Uterus (tissue), 4 donors: ENCODE results near the gene UBASH3B. TPM values are rescaled to one million over a fixed set of nuclear protein-coding genes. Genes with fewer than 3 reads are reported as not detected.

ENCODE experiments used
- DNase-seq, 2 donors: peaks; one replicate each; pipeline ENCODE4 v3.0.0-alpha.2; 2019 to 2020
- H3K27ac ChIP-seq, 2 donors: fragments of 200-600 bp; sonication (generic); 1 replicate in 1 of 2; 2 replicates in 1 of 2; pipeline ENCODE4 v1.5.1; 2016 to 2018
- H3K27me3 ChIP-seq, 2 donors: fragments of 200-600 bp; sonication (generic); one replicate each; pipeline ENCODE4 v1.5.1; 2018 to 2019; ENCODE audit warnings: control low read depth in 1 of 2
- H3K36me3 ChIP-seq, 2 donors: fragments of 200-600 bp; sonication (generic); one replicate each; pipeline ENCODE4 v1.5.1; 2019; ENCODE audit warnings: control low read depth in 1 of 2
- H3K4me1 ChIP-seq, 2 donors: fragments of 200-600 bp; sonication (generic); one replicate each; pipeline ENCODE4 v1.5.1; 2018 to 2019; ENCODE audit warnings: control low read depth in 1 of 2
- H3K4me3 ChIP-seq, 2 donors: fragments of 200-600 bp; sonication (generic); 1 replicate in 1 of 2; 2 replicates in 1 of 2; pipeline ENCODE4 v1.5.1; 2018 to 2019; ENCODE audit warnings: mild to moderate bottlenecking in 1 of 2
- H3K9me3 ChIP-seq, 2 donors: fragments of 200-600 bp; sonication (generic); one replicate each; pipeline ENCODE4 v1.5.1; 2019; ENCODE audit warnings: control low read depth in 1 of 2
- CTCF ChIP-seq, 4 experiments: fragments of 200-600 bp in 2 of 4; fragments of 450-650 bp in 2 of 4; sonication (generic) in 2 of 4; IDR thresholded peaks; one replicate each; pipeline ENCODE4 v1.5.1; 2016 to 2019; ENCODE audit warnings: antibody characterized with exemption in 4 of 4, mild to moderate bottlenecking in 2 of 4, moderate library complexity in 1 of 4
- POLR2A ChIP-seq, 2 donors: fragments of 450-650 bp; IDR thresholded peaks; one replicate each; pipeline ENCODE4 v1.6.1; 2016; ENCODE audit warnings: antibody characterized with exemption in 2 of 2, mild to moderate bottlenecking in 1 of 2, moderate library complexity in 1 of 2
- intact Hi-C: fragments of 100-400 bp; cut with DNase I; formaldehyde crosslinking; loops from one replicate; pipeline ENCODE4 v1.15.1; 2023; ENCODE audit warnings: low total_unique reads
- total RNA-seq, 4 donors: library from RNA; depleted of rRNA in 3 of 4; stranded (reverse); fragments of >200 nt in 3 of 4; gene quantifications; one replicate each; pipeline versions ENCODE4 v1.1.0 to v1.2.4, GENCODE V29; 2014 to 2023
- donor health status: DM: yes; HTN: yes; CAD: no.

The UBASH3B gene
- total RNA-seq, 4 donors from 2014 or later, result under 0.01 to 5.8 (median 2.0) TPM

GRCh38 chr11:122782222-122782621 is 126.7 kb downstream of the UBASH3B start:
- Histone ChIP-seq H3K36me3 (no peaks in the 10 kb centered on the region), H3K4me1 (no peaks in the 10 kb centered on the region), H3K27me3 (no peaks in the 10 kb centered on the region), H3K4me3 (no peak overlapping the region), H3K9me3 (no peaks in the 10 kb centered on the region), H3K27ac (no peak overlapping the region)
- TF ChIP-seq POLR2A (IDR thresholded peaks at IDR 0.05) (no peak), CTCF (IDR thresholded peaks at IDR 0.05) (no peak)
- intact Hi-C loops, result no loop called here
- no peak for DNase-seq

- H3K27me3 ChIP-seq, result no peaks in the 10 kb centered on the region
- no peaks in the 10 kb centered on the region for H3K4me1 ChIP-seq
- H3K4me3 ChIP-seq, result no peak overlapping the region
- H3K9me3 ChIP-seq, result no peaks in the 10 kb centered on the region
- intact Hi-C loops, result no loop called here
- H3K27ac ChIP-seq, result peak overlapping the region; percentile 78
- H3K36me3 ChIP-seq, result no peaks in the 10 kb centered on the region
- no peak for TF ChIP-seq POLR2A (IDR thresholded peaks at IDR 0.05)
- TF ChIP-seq CTCF (IDR thresholded peaks at IDR 0.05), result no peak
- peak; percentile 63 to 77 for DNase-seq
Measured at GRCh38 chr11:122784325-122784955, 128.9 kb downstream of the UBASH3B start.

GRCh38 chr11:122785031-122785541 is 129.6 kb downstream of the UBASH3B start:
- no peak for TF ChIP-seq POLR2A (IDR thresholded peaks at IDR 0.05)
- no peak for TF ChIP-seq CTCF (IDR thresholded peaks at IDR 0.05)
- DNase-seq, result no peak
- no peaks in the 10 kb centered on the region for H3K9me3 ChIP-seq
- no peak overlapping the region for H3K4me3 ChIP-seq
- H3K4me1 ChIP-seq, result no peaks in the 10 kb centered on the region
- no peaks in the 10 kb centered on the region for H3K36me3 ChIP-seq
- H3K27ac ChIP-seq, result peak overlapping the region; percentile 78
- intact Hi-C loops, result no loop called here
- H3K27me3 ChIP-seq, result no peaks in the 10 kb centered on the region

- Histone ChIP-seq H3K9me3 (no peaks in the 10 kb centered on the region), H3K4me3 (no peak overlapping the region), H3K27ac (no peak overlapping the region), H3K27me3 (no peaks in the 10 kb centered on the region), H3K4me1 (no peaks in the 10 kb centered on the region), H3K36me3 (no peaks in the 10 kb centered on the region)
- intact Hi-C loops, result no loop called here
- no peak for DNase-seq
- no peak for TF ChIP-seq POLR2A (IDR thresholded peaks at IDR 0.05)
- TF ChIP-seq CTCF (IDR thresholded peaks at IDR 0.05), result no peak
Measured at GRCh38 chr11:122786896-122787295, 131.4 kb downstream of the UBASH3B start.

- Histone ChIP-seq H3K9me3 (no peaks in the 10 kb centered on the region), H3K27ac (no peak overlapping the region), H3K4me1 (no peaks in the 10 kb centered on the region), H3K27me3 (no peaks in the 10 kb centered on the region), H3K36me3 (no peaks in the 10 kb centered on the region), H3K4me3 (no peak overlapping the region)
- intact Hi-C loops, result no loop called here
- TF ChIP-seq CTCF (IDR thresholded peaks at IDR 0.05) (no peak), POLR2A (IDR thresholded peaks at IDR 0.05) (no peak)
- DNase-seq, result no peak
Measured at GRCh38 chr11:122788781-122789535, 133.4 kb downstream of the UBASH3B start.
